Stimulated activated CD8-positive, alpha-beta memory T cell treated with anti-CD3 and anti-CD28 coated beads, Interleukin-15, amount 100 ng/mL, for 48 hours (primary cell): ENCODE results near the gene HMGN3.

Source experiments
- DNase-seq, 2 donors: peaks; one replicate each; pipeline ENCODE4 v3.0.0-alpha.2; 2020; ENCODE audit warnings: low read depth in 2 of 2

Gene HMGN3

DNA sequence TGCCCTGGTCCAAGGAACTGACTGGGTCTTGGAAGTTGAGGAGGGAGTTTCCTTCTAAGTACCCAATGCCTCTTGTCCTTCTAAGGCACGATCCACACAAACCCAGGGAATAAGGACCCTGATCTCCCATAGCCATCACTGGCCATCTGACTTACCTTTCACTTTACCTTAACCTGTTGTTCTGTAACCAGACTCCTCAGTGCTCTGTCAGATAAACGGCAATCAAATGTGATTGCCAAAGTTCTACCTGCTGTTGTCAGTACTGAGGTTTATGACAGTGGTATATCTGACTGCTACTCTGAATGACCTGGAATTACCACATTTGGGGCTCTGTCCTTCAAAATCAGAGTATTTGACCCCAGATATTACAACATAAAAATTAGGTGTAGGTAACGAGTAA, 49.8 kb downstream of the HMGN3 start:
- DNase-seq, result no peak

DNA sequence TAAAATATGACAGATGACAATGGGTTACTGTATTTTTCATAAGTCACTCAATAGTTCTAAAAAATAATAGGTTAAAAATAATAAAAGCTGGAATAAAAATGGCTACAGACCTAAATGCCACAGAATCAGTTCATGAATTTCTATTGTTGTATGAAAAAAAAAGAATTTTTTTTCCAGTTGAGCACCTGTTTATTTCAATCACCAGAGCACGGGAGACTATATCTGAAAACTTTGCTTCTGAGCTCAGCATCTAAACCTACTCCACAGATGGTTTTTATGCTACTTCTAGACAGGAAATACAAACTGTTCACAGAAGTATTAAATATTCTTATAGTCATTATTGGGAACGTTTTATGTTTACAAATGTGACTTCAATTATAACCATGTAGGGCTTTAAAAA, 50.4 kb downstream of the HMGN3 start:
- no peak for DNase-seq

DNA sequence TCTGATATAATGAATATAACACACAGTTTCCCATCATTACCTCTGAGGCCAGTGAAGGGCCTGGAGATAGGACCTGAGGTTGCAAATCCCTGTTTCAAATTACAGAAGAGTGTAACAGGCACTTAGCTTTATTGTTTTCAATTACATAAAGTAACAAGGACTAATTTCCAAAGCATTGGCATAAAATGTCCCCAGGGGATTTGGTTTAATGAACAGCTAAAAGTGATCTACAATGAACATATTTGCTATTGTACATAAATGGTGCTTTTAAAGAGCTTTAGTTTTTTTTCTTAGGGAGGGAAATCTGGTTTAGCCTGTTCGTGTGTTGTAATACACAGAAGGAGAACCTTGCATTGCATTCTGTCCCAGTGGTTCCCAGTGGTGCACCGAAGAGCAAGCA, 54.4 kb downstream of the HMGN3 start:
- DNase-seq, result no peak

DNA sequence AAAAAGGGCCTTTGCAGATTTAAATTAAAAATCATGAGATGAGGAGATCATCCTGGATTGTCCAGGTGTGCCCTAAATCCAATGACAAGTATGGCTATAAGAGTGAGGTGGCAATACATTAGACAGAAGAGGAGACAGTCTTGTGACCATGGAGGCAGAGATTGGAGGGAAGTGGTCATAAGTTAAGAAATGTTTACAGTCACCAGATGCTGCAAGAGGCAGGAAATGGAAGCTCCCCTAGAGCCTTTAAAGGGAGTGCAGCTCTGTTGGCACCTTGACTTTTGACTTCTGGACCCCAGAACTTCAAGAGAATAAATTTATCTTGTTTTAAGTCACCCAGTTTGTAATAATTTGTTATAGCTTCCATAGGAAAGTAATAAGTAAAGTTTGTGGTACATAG, 61.1 kb downstream of the HMGN3 start:
- DNase-seq, result no peak

DNA sequence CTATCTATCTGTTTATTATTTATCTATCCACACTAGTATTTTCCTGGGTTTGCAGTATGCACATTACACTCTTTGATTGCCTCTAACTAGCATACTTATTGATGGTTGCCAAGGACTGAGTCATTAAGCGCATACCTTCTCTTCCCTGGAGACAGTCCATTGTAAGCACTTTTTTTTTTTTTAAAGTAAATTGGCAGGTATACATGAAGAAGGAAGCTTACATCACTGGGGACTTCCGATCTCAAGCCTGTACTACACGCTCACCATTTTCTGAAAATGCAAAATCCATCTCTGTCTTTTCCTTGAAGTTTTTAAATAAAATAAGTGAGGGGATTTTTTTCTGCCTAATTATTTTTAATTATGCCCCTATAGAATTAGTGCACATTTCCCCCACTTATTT, 63.5 kb downstream of the HMGN3 start:
- no peak for DNase-seq

DNA sequence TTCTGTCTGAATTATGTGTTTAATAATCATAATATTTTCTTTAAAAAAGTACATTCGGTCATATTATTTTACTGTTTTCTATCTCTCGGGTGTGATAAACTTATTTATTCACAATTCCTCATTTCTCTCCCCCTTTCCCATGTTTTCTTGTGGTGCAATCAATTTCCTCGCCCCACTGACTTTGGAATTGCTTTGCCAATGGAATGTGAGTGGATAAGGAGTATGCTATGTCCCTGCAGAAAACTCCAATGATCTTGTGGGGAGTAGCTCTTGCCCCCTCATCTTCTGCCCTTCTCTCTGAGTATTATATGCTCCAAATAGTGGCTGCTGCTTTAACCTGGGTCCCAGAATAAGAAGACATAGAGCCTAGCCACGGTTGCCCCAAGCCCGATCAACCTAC, 64.1 kb downstream of the HMGN3 start:
- DNase-seq, result no peak

DNA sequence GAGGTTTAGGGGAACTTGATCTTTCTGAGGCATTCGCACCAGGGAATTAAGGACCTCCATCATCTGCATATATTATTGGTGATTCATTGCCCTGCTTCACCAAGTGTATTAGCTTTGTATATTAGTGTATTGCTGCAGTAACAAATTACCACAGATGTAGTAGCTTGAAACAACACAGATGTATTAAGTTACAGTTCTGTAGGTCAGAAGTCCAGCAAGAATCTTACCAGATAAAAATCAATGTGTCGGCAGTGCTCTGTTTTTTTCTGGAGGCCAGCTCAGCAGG, 65.8 kb downstream of the HMGN3 start:
- DNase-seq, result no peak

DNA sequence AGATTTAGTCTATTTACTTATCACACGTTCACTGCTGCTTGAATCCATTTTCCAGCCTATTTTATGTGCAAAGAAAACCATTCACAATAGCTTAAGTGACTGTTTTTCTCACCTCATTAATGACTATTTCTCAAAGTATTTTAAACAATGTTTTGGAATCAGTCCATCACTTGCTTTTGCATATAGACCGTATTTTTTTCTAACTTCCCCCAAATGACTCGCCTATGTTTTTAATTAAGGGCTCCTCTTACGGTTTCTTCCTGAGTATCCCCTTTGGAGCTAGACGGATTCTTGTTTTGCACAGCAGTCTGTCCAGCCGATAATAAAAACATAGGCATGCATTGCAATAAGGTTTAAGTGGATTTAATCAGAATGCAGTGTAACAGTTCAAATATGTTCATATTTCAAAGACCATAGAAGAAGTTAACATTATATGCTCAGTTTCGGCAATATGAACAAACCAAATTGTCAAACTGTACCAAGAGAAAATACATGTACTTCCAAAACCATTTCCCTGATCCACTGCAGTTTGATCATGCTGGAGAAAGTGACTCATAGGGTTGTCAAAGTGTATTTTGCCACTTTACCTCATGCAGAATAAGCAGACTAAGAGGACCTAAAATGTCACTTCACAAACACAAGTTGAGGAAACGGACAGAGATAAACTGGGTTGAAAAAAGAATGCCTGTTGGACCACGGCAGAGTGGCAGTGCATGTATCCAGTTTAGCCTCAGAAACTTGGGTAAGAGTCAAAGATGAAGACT, 66.4 kb downstream of the HMGN3 start:
- DNase-seq, result no peak

DNA sequence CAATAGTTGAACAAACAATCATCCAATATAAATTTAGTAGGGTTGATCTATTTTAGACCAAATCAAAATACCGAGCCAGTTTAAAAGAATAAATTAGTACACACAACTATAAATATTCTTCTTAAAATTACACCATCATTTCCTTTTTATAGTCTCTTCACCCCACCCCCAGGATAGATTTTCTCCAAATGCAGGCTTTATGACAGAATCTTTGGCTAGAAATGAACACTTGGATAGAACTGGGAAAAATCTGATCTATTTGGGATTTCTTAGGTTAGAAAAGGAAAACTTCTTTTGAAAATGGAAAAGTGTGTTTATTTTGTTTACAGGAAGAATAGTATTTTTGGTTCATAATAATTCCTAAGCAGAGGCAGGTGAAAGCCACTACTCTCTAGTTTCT, 74.6 kb downstream of the HMGN3 start:
- DNase-seq, result no peak

DNA sequence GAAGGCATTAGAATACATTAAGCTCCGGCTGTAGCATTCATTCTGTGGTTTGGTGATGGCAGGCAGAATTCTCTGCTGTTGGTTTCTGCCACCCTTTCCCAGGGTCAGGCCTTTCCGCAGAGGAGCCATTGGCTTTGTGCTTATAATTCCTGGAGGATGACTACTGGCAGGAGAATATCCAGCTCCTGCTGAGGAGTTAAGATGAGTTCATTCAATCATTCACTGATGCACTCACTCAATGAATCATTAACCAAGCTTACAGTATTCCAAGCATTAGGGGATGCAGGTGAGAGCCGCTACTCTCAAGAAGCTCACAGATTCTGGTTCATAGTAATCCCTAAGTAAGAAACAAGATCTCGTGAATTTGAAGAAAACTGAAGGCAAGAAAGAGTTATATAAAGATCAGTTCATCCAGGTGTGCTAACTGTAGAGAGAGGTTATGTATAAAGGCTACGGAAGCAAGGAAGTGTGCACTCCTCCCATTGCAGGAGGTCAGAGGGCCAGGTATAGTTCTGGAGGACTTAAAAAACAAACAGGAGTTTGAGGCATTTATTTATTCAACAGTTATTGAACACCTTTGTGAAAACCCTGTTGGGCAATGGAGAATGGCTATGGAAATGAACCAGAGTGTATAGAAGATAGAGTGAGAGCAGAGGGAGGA, 75.5 kb downstream of the HMGN3 start:
- DNase-seq, result no peak

DNA sequence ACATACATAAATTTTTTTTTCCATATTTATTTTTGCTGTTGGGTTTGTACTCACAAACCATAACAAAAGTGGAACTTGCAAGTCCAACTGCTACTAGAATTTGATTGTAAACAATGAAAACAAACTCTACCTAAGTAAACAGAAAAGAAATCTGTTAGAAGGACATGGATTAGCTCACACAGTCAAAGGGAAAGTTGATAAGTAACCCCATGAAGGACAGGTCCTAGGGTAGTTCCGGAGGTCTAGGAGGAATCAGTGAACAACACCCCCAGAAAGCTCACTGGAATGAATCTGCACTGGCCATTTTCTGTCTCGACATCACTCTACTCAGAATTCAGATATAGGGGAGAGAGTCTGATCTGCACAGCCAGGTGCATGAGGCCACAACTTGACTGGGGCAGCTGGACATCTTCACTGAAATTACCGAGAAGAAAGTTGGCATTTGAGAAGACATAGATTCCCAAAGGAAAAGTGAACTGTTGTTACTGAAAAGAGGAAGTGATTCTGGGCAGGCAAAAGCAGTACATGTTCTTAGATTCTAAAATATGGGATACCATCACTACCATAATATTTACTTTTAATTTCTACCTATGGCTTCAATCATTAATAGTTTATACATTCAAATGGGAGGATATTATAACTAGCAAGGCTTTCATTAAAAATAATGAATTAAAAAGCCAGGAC, 76.4 kb downstream of the HMGN3 start:
- no peak for DNase-seq

DNA sequence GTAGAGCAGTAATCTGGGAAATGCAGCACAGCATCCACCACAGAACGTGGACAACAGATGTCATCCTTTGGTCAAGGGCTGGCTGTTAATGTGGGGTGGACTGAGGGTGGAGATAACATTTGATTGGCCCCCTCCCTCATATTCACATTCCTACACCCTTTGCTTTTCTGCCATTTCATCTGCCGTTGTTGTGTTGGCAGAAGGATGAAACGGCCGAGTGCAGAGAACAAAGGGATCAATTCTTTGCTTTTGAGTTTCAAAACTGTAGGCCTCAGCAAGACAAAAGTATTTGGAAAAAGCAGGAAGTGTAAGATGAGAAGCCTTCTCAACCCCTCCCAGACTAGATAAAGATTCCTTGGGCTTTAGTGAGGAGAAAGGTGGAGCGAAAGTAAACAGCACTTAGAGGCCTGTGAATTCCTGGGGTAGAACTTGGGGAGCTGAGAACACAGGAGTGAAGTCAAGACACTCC, 82.2 kb downstream of the HMGN3 start:
- DNase-seq, result no peak
